ENCODE results near the gene MITF.

MITF gene

DNA sequence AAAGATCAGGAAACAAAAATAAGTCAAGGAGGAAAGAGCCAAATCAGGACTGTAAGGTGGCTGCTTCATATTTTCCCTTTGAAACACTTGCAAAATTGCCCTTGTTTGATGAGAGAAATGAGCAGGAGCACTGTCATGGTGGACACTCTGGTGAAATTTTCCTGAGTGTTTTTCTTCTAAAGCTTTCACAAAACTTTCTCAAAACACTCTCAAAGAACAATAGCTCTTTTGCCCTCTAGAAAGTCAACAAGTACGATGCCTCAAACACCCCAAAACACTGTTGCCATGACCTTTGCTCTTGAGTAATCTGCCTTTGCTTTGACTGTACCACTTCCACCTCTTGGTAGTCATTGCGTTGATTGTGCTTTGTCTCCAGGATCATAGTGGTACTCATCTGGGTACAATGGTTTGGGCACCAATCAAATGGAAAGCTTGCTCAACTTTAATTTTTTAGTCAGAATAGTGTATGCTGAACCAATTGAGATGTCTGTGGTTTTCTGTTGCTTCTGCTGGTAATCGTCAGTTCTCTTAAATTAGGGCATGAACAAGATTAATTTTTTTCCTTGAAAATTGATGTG lies 13.2 kb upstream of the MITF start:
- no peak for TF ChIP-seq CTCF (conservative IDR thresholded peaks at IDR 0.05; ENCODE audit: low read depth, low read length)
- H3K4me3 ChIP-seq (ENCODE audit: low read depth, low read length) = no peak overlapping the region
- no peak for DNase-seq (ENCODE audit: low read depth)

DNA sequence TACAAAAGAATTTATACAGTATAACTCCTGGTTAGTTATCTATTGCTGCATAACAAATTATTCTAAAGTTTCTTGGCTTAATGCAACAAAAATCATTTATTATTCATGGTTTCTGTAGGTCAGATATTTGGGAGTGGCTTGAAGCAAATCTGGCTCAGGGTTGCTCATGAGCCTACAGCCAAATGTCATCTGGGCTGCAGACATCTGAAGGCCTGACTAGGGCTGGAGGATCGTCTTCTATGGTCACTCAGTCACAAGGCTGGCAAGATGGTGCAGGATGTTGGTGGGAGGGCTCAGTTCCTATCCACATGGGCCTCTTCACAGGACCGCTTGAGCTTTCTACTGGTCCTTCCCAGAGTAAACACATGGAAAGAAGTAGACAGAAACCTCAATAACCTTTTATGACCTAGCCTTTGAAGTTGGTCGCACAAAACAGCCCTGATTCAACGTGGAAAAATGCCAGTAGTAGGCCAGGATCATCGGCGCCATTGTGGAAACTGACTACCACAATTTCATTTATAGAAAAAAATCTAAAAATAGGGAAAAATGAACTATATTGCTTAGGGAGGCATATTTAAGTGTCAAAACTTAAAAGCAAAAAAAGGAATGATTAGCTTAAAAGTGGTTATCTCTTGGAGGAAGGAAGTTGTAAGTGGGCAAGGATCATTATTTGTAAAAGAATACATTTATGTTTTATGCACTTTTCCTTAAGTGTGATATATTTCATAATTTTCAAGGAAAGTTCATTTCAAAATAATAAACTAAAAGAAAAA lies 9.9 kb upstream of the MITF start:
- DNase-seq (ENCODE audit: low read depth) = no peak

DNA sequence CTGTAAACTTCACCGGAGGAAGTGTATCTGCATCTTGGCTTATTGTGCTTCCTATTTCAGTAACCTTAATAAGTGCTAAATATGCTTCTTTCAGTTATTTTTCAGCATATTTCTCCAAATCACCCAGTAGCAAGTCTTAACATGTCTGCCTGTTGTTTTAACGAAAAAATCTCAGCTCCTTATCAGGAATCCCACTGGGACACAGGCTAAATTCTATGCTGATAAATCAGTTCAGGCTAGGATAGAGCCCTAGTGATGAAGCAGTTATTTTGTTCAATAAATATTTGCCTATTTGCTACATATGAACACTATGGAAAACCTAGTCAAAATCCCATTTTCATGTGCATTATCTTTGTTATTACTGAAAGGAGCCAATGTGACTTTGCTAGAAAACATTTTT lies 8.2 kb upstream of the MITF start:
- peak; percentile 36 for DNase-seq (ENCODE audit: low read depth)
- H3K4me3 ChIP-seq (ENCODE audit: low read depth, low read length) = no peak overlapping the region
- TF ChIP-seq CTCF (conservative IDR thresholded peaks at IDR 0.05; ENCODE audit: low read depth, low read length) = no peak

More for the DNA sequence above, 9.9 kb upstream of the MITF start:
- TF ChIP-seq CTCF (conservative IDR thresholded peaks at IDR 0.05; ENCODE audit: low read depth, low read length) = no peak
- no peak overlapping the region for H3K4me3 ChIP-seq (ENCODE audit: low read depth, low read length)

DNA sequence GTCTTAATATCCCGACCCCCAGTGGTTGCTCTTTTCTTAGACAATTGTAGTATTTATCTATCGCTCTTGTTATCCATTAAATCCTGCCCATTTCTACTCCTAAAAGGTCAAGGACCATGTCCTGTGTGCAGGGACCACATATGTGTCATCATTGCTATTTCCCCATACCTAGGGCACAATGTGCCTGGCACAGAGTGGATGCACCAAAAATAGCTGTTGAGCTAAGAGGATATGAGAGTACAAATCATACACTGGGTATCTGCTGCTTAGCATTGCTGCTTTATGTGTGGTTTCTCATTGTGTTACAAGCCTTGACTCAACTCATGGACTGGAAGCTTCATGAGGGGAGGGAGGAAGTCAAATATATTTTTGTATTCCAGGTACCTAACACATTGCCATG lies 3.4 kb upstream of the MITF start:
- TF ChIP-seq CTCF (conservative IDR thresholded peaks at IDR 0.05; ENCODE audit: low read depth, low read length) = no peak
- H3K4me3 ChIP-seq (ENCODE audit: low read depth, low read length) = no peak overlapping the region
- DNase-seq (ENCODE audit: low read depth) = no peak

DNA sequence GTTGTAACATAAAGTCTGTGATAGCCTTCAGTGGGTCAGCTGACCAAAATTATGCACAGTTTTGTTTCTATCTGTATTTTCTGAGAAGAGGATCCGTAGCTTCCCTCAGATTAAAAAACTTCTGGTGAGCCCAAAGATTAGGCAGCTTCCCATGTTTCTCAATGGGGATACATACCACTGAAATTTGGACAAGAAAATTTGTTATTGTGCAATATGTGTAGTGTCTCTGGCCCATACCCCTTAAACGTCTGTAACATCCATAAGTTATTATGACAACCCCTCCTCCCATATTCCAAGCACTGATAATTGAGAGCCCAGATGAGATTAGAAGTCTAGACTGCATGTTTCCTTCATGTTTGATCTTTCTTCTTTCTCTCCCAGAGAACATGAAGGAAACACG lies 1.9 kb upstream of the MITF start:
- no peak for TF ChIP-seq CTCF (conservative IDR thresholded peaks at IDR 0.05; ENCODE audit: low read depth, low read length)
- no peak for DNase-seq (ENCODE audit: low read depth)

GRCh38 chr3:69738315-69738714 lies 949 bp upstream of the MITF start:
- TF ChIP-seq CTCF (conservative IDR thresholded peaks at IDR 0.05; ENCODE audit: low read depth, low read length) = peak; percentile 11
- H3K4me3 ChIP-seq (ENCODE audit: low read depth, low read length) = peak overlapping the region; percentile 66
- DNase-seq (ENCODE audit: low read depth) = peak; percentile 52

More for the DNA sequence above, 1.9 kb upstream of the MITF start:
- no peak overlapping the region for H3K4me3 ChIP-seq (ENCODE audit: low read depth, low read length)

DNA sequence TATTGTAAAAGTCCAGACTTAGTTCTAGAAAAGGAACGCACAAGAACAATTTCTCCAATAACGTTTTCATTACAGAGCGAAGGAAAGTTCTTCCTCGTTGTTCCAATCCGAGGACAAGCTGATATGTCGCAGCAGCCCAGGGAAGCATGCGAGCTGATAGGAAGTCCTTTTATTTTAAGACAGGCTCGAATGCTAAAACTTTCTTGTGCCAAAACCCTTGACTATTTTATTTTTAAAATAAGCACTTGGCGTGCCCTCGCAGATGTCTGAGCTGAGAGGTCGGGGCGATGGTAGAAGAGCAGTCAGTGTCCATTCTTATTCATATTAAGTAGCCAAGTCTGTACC lies 433 bp upstream of the MITF start:
- no peak for TF ChIP-seq CTCF (conservative IDR thresholded peaks at IDR 0.05; ENCODE audit: low read depth, low read length)
- no peak for DNase-seq (ENCODE audit: low read depth)
- peak overlapping the region; percentile 66 for H3K4me3 ChIP-seq (ENCODE audit: low read depth, low read length)
